GM21723 (cell line): ENCODE data around the gene DCP2.
A peak's percentile ranks its signal among the peaks of the same experiment; 100 is the strongest.
"Not testable (repeated sequence)": the region's sequence is repeated elsewhere in the genome, so short reads cannot be mapped to it uniquely, and the experiment has no call there.

ENCODE experiments used
- ATAC-seq: cut with Tn5 transposase; IDR thresholded peaks from one replicate; pipeline ENCODE4 v1.9.1; 2021; ENCODE audit warnings: mild to moderate bottlenecking, moderate library complexity; ENCODE audit not compliant: unreplicated experiment

The DCP2 gene

GRCh38 chr5:112976432-112977309 lies at the start of gene DCP2:
DCP2 (plus strand) TSS chr5:112976798; CDS start chr5:112976934, 136 bp downstream.
- ATAC-seq = peak; percentile 97

GRCh38 chr5:112929336-112930081 lies 47.1 kb upstream of the DCP2 start:
- peak; percentile 72 for ATAC-seq

GRCh38 chr5:112930082-112930344 lies 46.6 kb upstream of the DCP2 start:
- ATAC-seq = peak; percentile 59

- ATAC-seq = no peak
These were observed 45.1 kb upstream of the DCP2 start for GRCh38 chr5:112931473-112931872.

- ATAC-seq = no peak
These were observed 43.5 kb upstream of the DCP2 start for GRCh38 chr5:112933105-112933504.

- no peak for ATAC-seq
These were observed 42.8 kb upstream of the DCP2 start for GRCh38 chr5:112933651-112934365.

GRCh38 chr5:112934366-112934663 lies 42.3 kb upstream of the DCP2 start:
- no peak for ATAC-seq

- ATAC-seq = no peak
These were observed 40.9 kb upstream of the DCP2 start for GRCh38 chr5:112935675-112936074.

- ATAC-seq = no peak
These were observed 38.3 kb upstream of the DCP2 start for GRCh38 chr5:112938286-112938685.

GRCh38 chr5:112940670-112941069 lies 35.9 kb upstream of the DCP2 start:
- ATAC-seq = no peak

- no peak for ATAC-seq
These were observed 28.1 kb upstream of the DCP2 start for GRCh38 chr5:112948458-112948857.

GRCh38 chr5:112951124-112951702 lies 25.4 kb upstream of the DCP2 start:
- ATAC-seq = peak; percentile 95

- no peak for ATAC-seq
These were observed 20.0 kb upstream of the DCP2 start for GRCh38 chr5:112956606-112957005.

GRCh38 chr5:112957036-112957808 lies 19.4 kb upstream of the DCP2 start:
- no peak for ATAC-seq

- ATAC-seq = peak; percentile 83
These were observed 18.2 kb upstream of the DCP2 start for GRCh38 chr5:112958093-112959088.

GRCh38 chr5:112959872-112960271 lies 16.7 kb upstream of the DCP2 start:
- ATAC-seq = not testable (repeated sequence)

GRCh38 chr5:112960315-112960714 lies 16.3 kb upstream of the DCP2 start:
- ATAC-seq = no peak

GRCh38 chr5:112960863-112961504 lies 15.6 kb upstream of the DCP2 start:
- no peak for ATAC-seq

GRCh38 chr5:112963374-112963733 lies 13.2 kb upstream of the DCP2 start:
- not testable (repeated sequence) for ATAC-seq
